GM19438 (cell line): ENCODE data around the gene B4GALT2.

Source experiments
- ATAC-seq: cut with Tn5 transposase; IDR thresholded peaks from one replicate; pipeline ENCODE4 v1.9.1; 2021; ENCODE audit warnings: low read depth; ENCODE audit not compliant: unreplicated experiment

B4GALT2 gene

GRCh38 chr1:44024903-44025525 is 46.0 kb downstream of the B4GALT2 start:
- no peak for ATAC-seq

- no peak for ATAC-seq
These were observed 46.8 kb downstream of the B4GALT2 start for GRCh38 chr1:44025816-44026215.

GRCh38 chr1:44027320-44027719 is 48.3 kb downstream of the B4GALT2 start:
- ATAC-seq: no peak

- ATAC-seq: peak; percentile 22
These were observed 50.4 kb downstream of the B4GALT2 start for GRCh38 chr1:44029260-44029910.

GRCh38 chr1:44029911-44030604 is 51.0 kb downstream of the B4GALT2 start:
- peak; percentile 78 for ATAC-seq

- peak; percentile 19 for ATAC-seq
These were observed 51.7 kb downstream of the B4GALT2 start for GRCh38 chr1:44030605-44031251.

- no peak for ATAC-seq
These were observed 52.5 kb downstream of the B4GALT2 start, which contains the start of gene SLC6A9 for GRCh38 chr1:44031252-44032169. SLC6A9 (minus strand) TSS chr1:44031462; CDS start chr1:44024277, 7,185 bp downstream.

GRCh38 chr1:44032170-44032790 is 53.3 kb downstream of the B4GALT2 start:
- no peak for ATAC-seq

GRCh38 chr1:44033041-44033575 is 54.1 kb downstream of the B4GALT2 start:
- ATAC-seq: no peak

- ATAC-seq: no peak
These were observed 54.7 kb downstream of the B4GALT2 start for GRCh38 chr1:44033756-44034155.

- ATAC-seq: no peak
These were observed 55.4 kb downstream of the B4GALT2 start for GRCh38 chr1:44034423-44034822.

GRCh38 chr1:44034976-44035716 is 56.1 kb downstream of the B4GALT2 start:
- ATAC-seq: no peak

GRCh38 chr1:44035726-44036408 is 56.9 kb downstream of the B4GALT2 start:
- ATAC-seq: no peak

- ATAC-seq: no peak
These were observed 57.6 kb downstream of the B4GALT2 start for GRCh38 chr1:44036409-44037139.

- ATAC-seq: no peak
These were observed 58.1 kb downstream of the B4GALT2 start for GRCh38 chr1:44037154-44037553.

GRCh38 chr1:44038876-44039657 is 60.1 kb downstream of the B4GALT2 start:
- ATAC-seq: no peak

- no peak for ATAC-seq
These were observed 61.4 kb downstream of the B4GALT2 start for GRCh38 chr1:44040418-44040817.
